Left hindlimb (tissue), 1 donor: ENCODE measurements around the gene HOXA6.

Source experiments
- DNase-seq: peaks from one replicate; pipeline ENCODE4 v3.0.0-alpha.2; 2018

Gene HOXA6

GRCh38 chr7:27095897-27096767, 51.4 kb downstream of the HOXA6 start, which contains the start of gene HOXA1:
Gene HOXA1, minus strand, starts transcription at chr7:27096000. Its CDS starts 88 bp downstream, at chr7:27095912.
- DNase-seq, result peak; percentile 90
